AG04450 (cell line): ENCODE measurements around the gene TGFBR3. TPM values are rescaled to one million over a fixed set of nuclear protein-coding genes. Genes with fewer than 3 reads are reported as not detected.

Source experiments
- CTCF ChIA-PET: fragments of 300-600, 350-600 bp; formaldehyde crosslinking; extraction: SDS; loops from one replicate; lab custom pipeline; 2022; ENCODE audit warnings: antibody characterized with exemption, inconsistent platforms; lab: Charles Lee
- POLR2A ChIA-PET: fragments of 350-600 bp; formaldehyde crosslinking; extraction: SDS; loops from one replicate; lab custom pipeline; 2021; ENCODE audit warnings: antibody characterized with exemption, inconsistent platforms; lab: Yijun Ruan, JAX
- DNase-seq: peaks from one replicate; pipeline ENCODE4 v3.0.0-alpha.2; 2011; ENCODE audit warnings: low read depth, low spot score
- H3K27ac ChIP-seq: one replicate; pipeline ENCODE4 v1.5.1; 2012; ENCODE audit warnings: low read depth, low read length, control low read depth
- H3K27me3 ChIP-seq: one replicate; pipeline ENCODE4 v1.6.0; 2012; ENCODE audit warnings: low read length; ENCODE audit not compliant: control insufficient read depth, insufficient read depth
- H3K4me3 ChIP-seq: 2 replicates; pipeline ENCODE4 v1.5.1; 2011; ENCODE audit warnings: mild to moderate bottlenecking, low read depth, low read length, control low read depth
- H3K9me3 ChIP-seq: 2 replicates; pipeline ENCODE4 v1.5.1; 2012; ENCODE audit warnings: low read length; ENCODE audit not compliant: control insufficient read depth, insufficient read depth
- polyA plus RNA-seq: library from polyadenylated mRNA; depleted of rRNA; stranded (reverse); fragments of >200 nt; gene quantifications from 2 replicates; pipeline ENCODE4 v1.2.3, GENCODE V29; 2011
- TF ChIP-seq, protein P1 (sequence below): IDR thresholded peaks from 2 replicates; pipeline ENCODE4 v1.5.1; 2011; ENCODE audit warnings: low read depth, low read length, control low read depth, inconsistent platforms

TGFBR3 gene
- polyA plus RNA-seq, 1 experiment, result 36.5 TPM

DNA sequence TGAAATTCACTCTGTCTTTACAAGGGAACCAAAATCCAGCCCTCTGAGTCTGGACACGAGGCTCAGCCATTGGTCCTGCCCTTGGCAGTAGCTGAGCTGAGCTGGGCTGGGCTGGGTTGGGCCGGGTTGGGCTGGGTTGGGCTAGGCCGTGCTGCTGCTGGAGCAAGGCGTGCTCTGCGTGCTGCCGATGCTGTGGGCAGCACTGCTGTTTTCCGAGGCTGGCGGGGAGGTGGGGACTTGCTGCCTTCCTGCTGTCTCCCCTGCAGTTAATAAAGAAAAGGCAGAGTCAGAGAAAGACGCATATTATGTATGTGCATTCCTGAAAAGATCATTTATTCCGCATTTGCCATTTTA lies 202.4 kb downstream of the TGFBR3 start:
- TF ChIP-seq, protein P1, sequence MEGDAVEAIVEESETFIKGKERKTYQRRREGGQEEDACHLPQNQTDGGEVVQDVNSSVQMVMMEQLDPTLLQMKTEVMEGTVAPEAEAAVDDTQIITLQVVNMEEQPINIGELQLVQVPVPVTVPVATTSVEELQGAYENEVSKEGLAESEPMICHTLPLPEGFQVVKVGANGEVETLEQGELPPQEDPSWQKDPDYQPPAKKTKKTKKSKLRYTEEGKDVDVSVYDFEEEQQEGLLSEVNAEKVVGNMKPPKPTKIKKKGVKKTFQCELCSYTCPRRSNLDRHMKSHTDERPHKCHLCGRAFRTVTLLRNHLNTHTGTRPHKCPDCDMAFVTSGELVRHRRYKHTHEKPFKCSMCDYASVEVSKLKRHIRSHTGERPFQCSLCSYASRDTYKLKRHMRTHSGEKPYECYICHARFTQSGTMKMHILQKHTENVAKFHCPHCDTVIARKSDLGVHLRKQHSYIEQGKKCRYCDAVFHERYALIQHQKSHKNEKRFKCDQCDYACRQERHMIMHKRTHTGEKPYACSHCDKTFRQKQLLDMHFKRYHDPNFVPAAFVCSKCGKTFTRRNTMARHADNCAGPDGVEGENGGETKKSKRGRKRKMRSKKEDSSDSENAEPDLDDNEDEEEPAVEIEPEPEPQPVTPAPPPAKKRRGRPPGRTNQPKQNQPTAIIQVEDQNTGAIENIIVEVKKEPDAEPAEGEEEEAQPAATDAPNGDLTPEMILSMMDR, result no peak
- POLR2A ChIA-PET, result no interaction called here
- CTCF ChIA-PET, result no interaction called here
- H3K9me3 ChIP-seq, result no peaks in the 10 kb centered on the region
- no peak overlapping the region for H3K27ac ChIP-seq
- H3K4me3 ChIP-seq, result no peak overlapping the region
- no peaks in the 10 kb centered on the region for H3K27me3 ChIP-seq
- DNase-seq, result no peak

DNA sequence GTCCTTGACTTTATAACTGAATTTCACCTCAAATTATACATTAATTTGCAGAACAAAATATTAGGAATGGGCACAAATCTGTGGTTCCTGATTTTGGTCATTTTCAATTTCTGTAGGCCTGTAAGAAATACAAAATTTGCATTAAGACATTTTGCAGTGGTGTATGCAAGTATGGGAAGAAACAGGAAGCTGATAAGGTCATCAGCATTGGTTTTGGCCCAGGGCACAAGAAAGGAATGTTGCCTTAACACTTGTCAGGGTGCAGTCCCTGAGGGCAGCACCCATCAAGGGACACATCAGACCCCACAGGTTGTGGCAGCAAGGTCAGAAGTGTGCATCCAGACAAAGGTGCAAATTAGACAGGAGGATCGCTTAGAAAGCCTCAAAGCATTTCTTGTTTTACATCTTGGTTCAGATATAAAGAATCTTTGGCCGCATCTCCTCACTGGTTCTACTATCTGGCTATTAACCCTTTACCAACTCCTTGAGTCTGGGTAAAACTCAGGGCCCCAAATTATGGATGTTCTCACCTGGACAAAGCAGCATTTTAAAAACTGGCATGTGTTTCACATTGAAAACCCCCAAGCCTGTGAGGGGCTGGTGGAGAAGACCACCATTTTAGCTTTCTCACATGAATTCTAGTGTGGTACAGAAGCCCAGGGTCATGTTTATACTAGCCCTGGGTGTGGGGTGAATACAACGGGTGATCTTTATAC lies 202.9 kb downstream of the TGFBR3 start:
- ChIA-PET POLR2A (no interaction called here), CTCF (interaction anchor here (0.8 to 2.8 kb wide), 2 partner anchors 9 to 171 kb away, joined by 3 to 16 read pairs; no protein-coding TSS in a partner anchor)
- TF ChIP-seq, protein P1, result no peak
- Histone ChIP-seq H3K27me3 (no peaks in the 10 kb centered on the region), H3K4me3 (no peak overlapping the region), H3K27ac (no peak overlapping the region), H3K9me3 (no peaks in the 10 kb centered on the region)
- no peak for DNase-seq

DNA sequence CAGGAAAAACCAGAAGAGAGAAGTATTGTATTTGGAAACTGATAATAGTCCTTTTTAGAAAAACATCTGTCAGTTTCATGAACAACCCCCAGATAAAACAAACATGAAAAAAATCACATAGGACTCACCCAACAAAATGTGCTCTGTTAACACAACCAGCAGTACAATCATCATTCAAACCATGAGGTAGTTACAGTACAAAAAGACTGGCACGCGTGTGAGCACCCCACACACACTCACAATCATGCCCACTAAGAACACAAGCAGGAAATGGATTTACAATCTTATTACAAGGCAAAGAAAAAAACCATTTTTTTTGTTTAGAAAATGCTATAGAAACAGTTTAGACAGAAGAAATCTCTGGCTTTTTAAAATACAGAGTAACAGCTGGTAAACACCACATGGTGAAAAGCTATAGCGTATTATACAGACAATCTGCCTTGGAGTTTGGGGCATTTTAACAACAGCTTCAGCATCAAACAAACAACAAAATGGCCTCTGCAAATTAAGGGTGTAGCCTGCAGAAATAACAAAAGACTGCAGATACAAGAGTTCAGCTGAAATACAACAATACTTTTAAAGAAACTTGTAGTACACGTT lies 205.3 kb downstream of the TGFBR3 start:
- Histone ChIP-seq H3K9me3 (no peaks in the 10 kb centered on the region; the same call in 1 of the 2 replicates), H3K27me3 (no peaks in the 10 kb centered on the region), H3K27ac (no peak overlapping the region), H3K4me3 (no peak overlapping the region)
- TF ChIP-seq, protein P1, result no peak
- ChIA-PET POLR2A (no interaction called here), CTCF (interaction anchor here (1.1 to 2.8 kb wide), 3 partner anchors 151 to 203 kb away, joined by 3 to 16 read pairs (median 5); no protein-coding TSS in a partner anchor)
- no peak for DNase-seq

DNA sequence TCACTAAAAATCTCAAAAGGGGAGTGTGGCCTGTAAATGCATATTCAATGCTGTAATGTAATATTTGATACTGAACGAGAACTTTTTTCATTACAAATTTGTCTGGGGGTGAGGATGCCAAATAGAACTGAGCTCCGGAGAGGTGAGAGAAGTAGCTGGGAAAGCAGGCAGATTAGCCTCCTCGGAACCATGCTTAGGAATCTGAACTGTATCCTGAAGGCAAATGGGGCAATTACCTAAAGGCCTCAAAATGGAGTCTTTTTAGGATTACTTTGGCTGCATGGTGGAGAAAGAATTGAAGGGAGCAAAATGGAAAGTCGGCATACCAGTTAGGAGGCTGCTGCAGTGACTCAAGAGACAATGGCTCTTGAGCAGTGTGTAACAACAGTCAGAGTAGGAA lies 206.5 kb downstream of the TGFBR3 start:
- Histone ChIP-seq H3K9me3 (no peaks in the 10 kb centered on the region; the same call in 1 of the 2 replicates), H3K27ac (no peak overlapping the region), H3K4me3 (no peak overlapping the region), H3K27me3 (no peaks in the 10 kb centered on the region)
- no peak for DNase-seq
- TF ChIP-seq, protein P1, result no peak
- ChIA-PET POLR2A (no interaction called here), CTCF (no interaction called here)

DNA sequence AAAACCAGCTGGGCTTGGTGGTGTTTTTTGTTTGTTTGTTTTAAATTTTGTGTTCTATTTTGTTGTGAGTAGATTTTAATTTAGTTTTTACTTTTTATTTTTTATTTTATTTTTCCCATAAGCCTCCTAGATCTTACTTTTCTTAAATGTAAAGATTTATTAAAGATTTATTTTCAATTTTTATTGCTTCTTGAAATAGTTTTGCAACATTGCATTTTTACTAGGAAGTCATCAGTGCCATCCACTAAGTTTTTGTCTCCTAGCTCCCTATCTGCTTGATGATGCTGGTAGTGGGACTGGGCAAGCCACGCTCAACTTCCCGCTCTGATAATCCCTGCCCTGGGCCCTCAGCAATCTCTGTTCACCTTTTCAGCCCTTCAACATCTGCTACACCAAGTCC lies 209.9 kb downstream of the TGFBR3 start:
- POLR2A ChIA-PET, result no interaction called here
- CTCF ChIA-PET, result no interaction called here
- Histone ChIP-seq H3K4me3 (no peak overlapping the region), H3K9me3 (no peaks in the 10 kb centered on the region; the same call in 1 of the 2 replicates), H3K27ac (no peak overlapping the region), H3K27me3 (no peaks in the 10 kb centered on the region)
- no peak for DNase-seq
- TF ChIP-seq, protein P1, result no peak
